IPS-18c (cell line): ENCODE results near the gene RBPJL.
A peak's percentile ranks its signal among the peaks of the same experiment; 100 is the strongest.

Experiments used
- H3K4me3 ChIP-seq: 2 replicates; pipeline ENCODE4 v1.7.0; 2013; ENCODE audit warnings: low read depth, mild to moderate bottlenecking, low read length, moderate library complexity; ENCODE audit not compliant: insufficient read depth
- H3K9me3 ChIP-seq: one replicate; pipeline ENCODE4 v1.6.1; 2013; ENCODE audit warnings: mild to moderate bottlenecking, low read length, moderate library complexity; ENCODE audit not compliant: control insufficient read depth, insufficient read depth

RBPJL gene

DNA sequence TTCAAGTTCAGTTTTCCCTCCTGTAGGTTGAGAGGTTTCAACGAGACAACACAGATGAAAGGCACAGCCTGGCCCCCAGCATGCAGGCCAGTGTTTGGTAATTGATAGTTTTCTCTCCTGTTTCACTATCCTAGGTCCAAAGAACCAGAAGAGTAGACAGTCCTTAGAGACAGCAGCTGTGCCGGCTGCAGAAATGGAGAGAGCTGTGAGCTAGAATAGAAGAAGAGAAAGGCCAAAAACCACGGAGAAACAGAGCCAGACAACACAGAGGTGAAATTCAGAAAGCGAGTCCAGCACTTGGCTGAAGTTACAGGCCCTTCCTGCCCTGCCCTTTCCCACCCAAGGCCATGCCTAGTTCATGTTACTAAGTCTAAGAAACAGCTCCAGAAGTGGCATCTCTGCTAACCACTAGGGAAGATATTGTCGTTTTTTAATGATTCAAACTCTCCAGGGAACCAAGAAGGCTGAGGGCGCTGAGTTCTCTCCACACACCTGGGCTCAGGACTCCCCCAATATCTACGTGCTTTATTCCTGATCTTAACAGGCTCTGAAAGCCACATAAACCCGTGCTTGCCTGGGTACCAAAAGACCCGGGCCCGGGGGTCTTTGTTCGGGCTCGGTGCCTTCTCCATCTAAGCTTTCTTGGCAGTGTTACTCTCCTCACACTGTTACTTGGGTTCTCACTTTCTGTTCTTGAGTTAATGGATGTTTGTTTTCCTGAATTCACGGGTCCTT, 16.5 kb upstream of the RBPJL start:
- peaks cover 10% of the 10 kb centered on the region for H3K9me3 ChIP-seq
- no peak overlapping the region for H3K4me3 ChIP-seq

DNA sequence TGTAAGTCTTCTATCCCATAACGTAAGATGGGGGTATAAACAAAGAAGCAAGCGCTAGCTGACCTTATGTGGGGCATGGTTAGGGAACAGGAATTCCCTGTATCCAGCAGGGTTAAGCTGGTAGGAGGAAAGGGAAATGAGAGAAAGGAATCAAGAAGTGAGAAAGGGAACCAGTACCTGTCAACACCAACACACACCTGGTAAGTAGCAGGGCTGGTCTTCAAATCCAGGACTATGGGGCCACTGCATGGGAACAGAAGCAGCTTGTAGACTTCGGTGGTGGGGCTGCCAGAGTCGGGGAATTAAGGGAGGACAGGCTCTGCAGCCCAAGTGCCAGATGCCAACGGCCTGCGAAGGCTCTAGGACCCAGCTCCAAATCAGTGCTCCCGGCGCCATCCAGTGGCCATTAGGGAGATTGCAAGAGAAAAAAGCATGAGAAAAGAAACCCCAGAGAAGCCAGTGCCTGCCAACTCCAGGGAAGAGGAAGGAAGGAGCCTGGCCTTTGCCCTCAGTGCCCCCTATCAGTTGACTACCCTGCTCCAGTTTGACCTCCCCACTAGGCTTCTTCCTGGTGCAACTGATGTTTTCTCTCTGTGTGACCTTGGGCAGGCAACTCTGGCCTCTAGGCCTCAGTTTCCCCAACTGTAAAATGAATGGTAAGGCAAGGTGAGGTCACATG, 15.8 kb upstream of the RBPJL start:
- Histone ChIP-seq H3K9me3 (peaks cover 11% of the 10 kb centered on the region), H3K4me3 (no peak overlapping the region)

DNA sequence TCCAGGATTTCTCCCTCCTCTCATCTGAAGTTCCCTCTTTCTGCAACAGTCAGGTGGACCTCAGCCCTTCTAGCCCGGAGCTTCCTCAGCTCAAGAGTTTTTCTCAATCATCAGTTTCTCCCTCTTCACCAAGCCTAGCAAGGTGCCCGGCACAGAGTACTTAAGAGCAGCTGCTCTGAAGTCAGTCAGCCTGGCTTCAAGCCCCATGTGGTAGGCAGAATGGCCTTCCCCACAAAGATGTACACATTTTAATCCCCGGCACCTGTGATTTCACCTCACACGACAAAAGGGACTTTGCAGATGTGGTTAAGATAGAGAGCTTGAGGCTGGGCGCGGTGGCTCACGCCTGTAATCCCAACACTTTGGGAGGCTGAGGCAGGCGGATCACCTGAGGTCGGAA, 15.1 kb upstream of the RBPJL start:
- Histone ChIP-seq H3K4me3 (no peak overlapping the region), H3K9me3 (peaks cover 11% of the 10 kb centered on the region)

DNA sequence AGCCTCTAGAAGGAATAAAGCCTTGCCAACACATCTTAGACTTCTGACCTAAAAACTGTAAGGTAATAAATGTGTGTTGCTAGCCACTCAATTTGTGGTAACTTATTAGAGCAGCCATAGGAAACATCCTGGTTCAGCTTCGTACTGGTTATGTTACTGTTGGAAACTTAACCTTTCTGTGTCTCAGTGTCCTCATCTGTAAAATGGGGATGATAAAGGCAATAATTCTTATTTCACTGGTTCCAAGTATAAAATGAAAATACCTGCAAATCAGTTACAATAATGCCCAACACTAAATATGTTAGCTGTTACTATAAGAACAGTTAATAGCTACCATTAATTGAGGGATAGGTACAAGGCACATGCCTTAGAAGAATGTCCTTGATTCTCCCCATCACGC, 14.3 kb upstream of the RBPJL start:
- H3K4me3 ChIP-seq = no peak overlapping the region
- H3K9me3 ChIP-seq = peaks cover 11% of the 10 kb centered on the region

DNA sequence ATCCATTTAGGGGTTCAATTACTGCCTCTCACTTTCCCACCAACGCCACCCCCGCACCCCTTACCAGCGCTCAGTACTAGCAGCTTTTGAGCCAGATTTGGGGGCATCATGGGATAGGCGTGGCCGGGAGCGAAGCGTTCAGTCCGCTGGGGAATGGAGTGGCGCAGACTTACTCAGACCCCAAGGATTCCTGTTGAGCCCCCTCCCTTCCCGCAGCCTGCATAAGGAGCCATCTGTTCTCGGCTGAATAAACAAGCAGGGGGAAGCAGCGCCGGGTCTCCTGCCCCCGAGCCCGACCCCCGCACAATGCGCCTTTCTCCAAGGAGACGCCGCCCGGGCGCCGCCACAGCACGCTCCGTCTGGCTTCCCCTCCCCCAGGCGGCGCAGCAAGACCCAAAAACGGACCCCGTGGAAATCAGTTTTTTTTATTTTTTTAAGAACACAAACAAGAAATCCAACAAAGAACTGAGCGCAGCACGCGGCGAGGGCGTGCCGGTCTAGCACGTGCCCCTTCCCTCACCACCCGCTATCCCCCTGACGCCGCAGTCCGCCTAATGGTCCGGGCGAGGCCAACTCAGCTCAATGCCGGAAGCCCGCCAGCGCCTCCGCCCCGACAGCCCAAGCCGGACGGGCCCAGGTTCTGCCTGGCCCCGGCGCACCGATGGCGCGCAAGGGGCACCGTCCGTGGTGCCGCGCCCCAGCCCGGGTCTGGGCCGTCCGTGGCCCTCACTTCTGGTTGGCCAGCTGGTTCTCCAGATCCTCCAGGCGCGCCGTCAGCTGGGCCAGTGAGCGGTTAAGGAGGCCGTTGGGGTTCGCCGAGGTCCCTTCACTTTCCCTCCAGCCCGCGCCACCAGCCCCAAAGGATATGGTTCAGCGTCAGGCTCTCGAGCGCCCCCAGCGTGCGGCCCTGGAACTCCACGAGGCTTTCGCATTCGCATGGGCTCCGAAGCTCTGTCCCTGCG, 13.3 kb upstream of the RBPJL start:
- Histone ChIP-seq H3K9me3 (peaks cover 11% of the 10 kb centered on the region), H3K4me3 (peak overlapping the region; percentile 51)

DNA sequence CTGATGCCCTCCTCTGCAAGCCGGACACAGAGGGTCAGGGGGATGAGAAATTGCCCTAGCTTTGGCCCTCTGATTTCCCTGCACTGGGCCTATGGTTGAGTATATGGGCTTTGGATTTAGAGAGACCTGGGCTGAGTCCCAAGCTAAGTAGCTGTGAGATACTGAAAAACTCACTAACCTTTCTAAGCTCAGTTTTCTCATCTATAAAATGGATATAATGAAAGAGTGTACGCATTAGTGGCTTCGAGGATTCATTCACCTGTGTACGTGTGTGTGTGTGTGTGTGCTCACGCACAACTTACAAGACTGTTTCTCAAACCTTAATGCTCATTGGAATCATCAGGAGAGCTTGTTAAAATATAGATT, 12.7 kb upstream of the RBPJL start:
- H3K4me3 ChIP-seq = no peak overlapping the region
- H3K9me3 ChIP-seq = peaks cover 11% of the 10 kb centered on the region

DNA sequence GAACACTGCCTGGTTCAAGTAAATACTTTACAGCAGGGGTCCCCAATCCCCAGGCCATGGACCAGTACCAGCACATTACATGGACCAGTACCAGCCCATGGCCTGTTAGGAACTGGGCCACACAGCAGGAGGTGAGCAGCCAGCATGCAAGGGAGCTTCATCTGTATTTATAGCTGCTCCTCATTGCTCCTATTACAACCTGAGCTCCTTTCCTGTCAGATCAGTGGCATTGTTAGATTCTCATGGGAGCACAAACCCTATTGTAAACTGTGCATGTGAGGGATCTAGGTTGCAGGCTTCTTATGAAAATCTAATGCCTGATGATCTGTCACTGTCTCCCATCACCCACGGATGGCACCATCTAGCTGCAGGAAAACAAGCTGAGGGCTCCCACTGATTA, 12.0 kb upstream of the RBPJL start:
- H3K4me3 ChIP-seq = no peak overlapping the region
- peaks cover 11% of the 10 kb centered on the region for H3K9me3 ChIP-seq

DNA sequence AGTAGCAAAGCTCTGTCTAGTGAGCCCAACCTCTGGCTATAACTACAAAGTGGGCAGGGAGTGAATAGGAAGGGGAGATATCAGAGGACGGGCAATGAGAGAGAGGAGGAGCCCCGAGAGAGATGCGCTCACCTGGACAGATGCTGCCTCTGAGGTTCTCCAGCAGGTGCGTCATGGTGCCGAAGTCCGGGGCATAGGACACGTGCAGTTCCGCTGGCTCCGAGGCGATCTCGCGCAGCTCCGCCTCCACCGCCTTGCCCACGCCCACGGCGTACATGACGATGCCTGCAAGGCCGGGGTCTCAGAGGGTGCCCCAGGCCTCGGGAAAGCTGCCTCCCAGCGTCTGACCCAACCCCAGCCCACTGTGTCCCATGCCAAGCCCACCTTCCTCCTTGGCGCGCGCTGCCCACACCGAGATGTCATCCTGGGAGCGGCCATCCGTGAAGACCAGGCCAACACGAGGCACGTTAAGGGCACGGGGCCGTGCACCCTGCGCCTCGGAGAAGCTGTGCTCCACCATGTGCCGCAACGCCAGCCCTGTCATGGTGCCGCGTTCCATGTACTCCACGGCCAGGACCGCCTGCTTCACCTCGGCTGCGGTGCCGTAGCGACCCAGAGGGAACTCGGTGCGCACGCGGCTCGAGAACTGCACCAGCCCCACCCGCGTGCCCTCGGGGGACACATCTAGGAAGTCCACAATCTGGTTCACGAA, 8.7 kb upstream of the RBPJL start:
- no peak overlapping the region for H3K4me3 ChIP-seq
- peaks cover 11% of the 10 kb centered on the region for H3K9me3 ChIP-seq

DNA sequence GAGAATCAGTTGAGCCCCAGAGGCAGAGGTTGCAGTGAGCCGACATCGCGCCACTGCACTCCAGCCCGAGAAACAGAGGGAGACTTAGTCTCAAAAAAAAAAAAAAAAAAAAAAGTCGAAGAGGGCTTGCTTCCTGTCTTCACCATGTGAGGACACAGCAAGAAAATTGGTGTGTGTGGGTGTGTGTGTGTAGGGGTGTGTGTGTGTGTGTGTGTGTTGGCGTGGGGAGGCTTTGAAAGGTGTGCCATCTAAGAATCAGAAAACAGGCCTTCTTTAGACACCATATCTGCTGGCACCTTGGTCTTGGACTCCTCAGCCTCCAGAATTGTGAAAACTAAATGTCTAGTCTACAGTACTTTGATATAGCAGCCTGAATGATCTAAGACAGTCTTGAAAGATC, 6.9 kb upstream of the RBPJL start:
- Histone ChIP-seq H3K4me3 (no peak overlapping the region), H3K9me3 (peaks cover 4% of the 10 kb centered on the region)

DNA sequence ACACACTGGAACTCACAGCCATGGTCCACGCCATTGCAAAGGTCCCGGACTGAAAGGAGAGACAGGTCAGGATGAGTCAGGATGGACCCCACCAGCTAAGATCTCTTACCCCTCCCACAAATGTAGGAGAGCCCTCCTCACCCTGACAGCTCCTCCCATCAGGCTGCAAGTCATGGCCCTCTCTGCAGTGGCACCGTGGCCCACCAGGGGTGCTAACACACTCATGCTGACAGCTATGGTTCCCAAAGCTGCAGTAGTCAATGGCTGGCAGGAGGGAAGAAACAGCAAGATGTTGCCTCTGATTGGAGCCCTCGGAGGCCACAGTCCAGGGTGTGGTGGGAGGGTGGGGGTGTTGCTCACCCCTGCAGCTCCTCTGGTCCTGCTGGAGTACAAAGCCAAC, 5.7 kb upstream of the RBPJL start:
- Histone ChIP-seq H3K9me3 (no peaks in the 10 kb centered on the region), H3K4me3 (no peak overlapping the region)

DNA sequence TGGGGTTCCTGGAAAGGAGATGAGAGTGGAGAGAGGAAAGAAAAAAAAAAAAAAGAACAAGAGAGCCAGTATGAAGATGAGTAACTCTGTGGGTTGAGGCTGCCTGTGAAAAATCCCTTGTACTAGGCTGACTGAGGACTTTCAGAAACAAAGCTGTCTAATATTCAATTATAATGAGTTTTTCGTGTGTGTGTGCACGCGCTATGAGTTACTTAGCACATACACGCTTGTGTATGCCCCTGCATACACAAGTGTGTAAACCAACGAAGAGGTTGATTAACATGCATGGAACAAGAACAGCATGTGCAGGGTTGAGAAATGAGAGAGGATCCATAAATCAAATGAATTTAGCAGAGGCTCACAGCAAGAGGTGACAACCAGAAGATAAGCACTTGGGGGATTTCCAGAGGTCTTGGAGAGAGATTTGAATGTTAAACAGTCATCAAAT, 4.8 kb upstream of the RBPJL start:
- Histone ChIP-seq H3K9me3 (no peaks in the 10 kb centered on the region), H3K4me3 (no peak overlapping the region)

DNA sequence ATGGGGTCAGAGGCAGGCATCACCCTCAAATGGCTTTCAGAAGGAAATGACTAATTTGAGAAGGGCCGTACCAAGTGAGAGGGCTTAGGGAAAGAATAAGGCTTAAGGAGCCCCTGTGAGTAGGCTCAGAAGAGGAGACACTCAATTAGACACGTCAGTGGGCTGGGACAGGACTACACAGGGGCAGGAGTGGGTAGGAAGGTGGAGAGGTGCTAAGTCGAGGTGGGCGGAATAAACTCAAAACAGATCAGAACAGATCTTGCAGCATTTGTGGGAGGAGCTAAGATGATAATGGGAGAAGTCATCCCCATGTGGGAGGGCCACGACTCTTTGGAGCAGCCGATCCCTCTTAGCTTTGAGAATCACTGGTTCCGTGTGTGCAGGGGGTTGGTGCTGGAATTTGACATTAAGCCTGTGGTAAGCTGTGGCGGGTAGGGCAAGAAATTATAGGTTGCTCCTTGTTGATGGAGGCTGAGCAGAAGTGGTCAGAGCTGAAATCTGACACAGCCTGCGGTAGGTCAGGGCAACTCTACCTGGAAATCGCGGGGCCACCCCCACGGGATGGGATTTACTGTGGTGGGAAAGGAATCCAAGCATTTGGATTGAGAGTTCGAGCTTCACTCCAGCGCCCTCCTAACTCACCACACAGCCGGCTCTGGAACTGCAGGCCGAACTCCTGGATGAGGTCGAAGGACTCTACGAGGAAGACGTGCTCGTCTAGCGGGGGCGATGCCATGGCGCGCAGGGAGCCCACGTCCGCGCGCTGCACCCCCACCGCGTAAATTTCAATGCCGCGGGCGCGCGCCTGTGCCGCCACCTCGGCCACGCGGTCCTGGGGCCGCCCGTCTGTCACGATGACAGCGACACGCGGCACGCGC, 2.8 kb upstream of the RBPJL start:
- no peaks in the 10 kb centered on the region for H3K9me3 ChIP-seq
- H3K4me3 ChIP-seq = no peak overlapping the region

DNA sequence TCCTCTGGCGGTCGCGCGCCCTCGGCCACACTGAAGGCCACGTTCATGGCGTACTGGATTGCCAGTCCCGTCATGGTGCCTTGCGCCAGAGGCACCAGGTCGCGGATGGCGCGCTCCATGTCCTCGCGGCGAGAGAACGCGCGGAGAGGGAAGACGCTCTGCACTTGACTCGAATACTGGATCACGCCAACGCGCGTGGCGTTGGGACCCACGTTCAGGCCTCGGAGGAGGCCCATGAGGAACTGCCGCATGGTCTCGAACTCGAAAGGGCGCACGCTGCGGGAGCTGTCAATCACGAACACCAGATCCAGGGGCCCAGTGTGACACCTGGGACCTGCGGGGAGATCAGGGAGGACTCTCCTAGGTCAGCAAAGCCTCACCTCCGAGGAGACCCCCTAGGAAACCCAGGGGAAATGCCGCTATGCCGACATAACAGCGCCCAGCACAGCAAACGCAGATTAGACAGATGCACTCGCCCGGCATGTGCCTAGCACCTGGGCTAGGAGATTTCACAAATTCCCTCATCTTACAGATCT, 2.1 kb upstream of the RBPJL start:
- Histone ChIP-seq H3K9me3 (no peaks in the 10 kb centered on the region), H3K4me3 (no peak overlapping the region)

DNA sequence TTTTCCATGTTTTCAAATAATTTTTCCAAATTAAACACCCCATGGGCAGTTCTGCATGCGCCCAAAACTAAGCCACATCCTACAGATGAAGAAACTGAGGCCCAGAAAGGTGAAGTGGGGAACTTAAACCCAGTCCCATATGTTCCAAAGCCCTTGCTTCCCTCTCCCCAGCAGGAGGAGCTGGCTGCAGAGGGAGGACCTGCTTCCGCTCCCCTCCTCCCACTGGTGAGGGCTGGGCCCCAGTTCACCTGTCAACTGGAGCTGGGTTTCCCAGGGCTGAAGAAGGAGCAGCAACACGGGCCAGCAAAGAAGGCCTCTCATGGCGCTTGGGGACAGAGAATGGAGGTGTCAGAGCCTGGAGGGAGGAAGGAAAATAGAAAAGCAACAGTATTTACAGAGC, 1.4 kb upstream of the RBPJL start:
- no peak overlapping the region for H3K4me3 ChIP-seq

DNA sequence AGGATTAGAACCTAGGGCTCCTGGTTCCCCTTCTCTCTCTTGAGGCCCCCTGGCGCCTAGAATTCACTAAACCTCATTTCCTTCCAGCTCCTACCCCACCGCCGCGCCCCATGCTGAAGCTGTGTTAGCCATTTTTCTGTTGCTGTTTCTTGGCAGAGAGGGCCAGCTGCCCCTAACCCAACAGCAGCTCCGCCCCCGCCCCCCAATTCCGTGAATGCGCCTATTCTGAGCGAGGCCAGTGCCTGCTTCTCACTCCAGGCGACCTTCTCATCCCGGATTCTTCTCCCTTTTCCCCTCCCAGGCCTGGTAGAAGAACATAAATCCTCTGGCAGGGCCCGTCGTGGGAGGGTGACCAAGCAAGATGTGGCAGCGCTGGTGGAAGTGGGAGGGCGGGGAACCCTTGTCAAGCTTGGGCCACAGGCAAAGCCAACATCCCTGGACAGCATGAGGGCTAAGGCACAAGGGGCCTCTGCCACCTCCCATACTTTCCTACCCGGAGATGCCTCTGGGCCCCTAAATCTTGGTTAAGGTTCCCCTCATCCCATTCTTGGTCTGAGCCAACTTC, 518 bp downstream of the RBPJL start:
- Histone ChIP-seq H3K9me3 (no peaks in the 10 kb centered on the region), H3K4me3 (no peak overlapping the region)

More for the DNA sequence above, 1.4 kb upstream of the RBPJL start:
- H3K9me3 ChIP-seq = no peaks in the 10 kb centered on the region
